ENCODE results near the gene NAT10. TPM values are rescaled to one million over a fixed set of nuclear protein-coding genes. Genes with fewer than 3 reads are reported as not detected.

NAT10 gene
- total RNA-seq, 1 experiment from 2014 or later = 91.4 TPM

GRCh38 chr11:34120651-34121050 is 15.2 kb downstream of the NAT10 start:
- no peaks in the 10 kb centered on the region for H3K9me3 Mint-ChIP-seq (ENCODE audit: unreplicated experiment)
- Histone ChIP-seq H3K9me3 (no peaks in the 10 kb centered on the region), H3K27me3 (replicated peaks; ENCODE audit: control insufficient read depth, insufficient read depth, low read length) (no peaks in the 10 kb centered on the region), H3K36me3 (ENCODE audit: control insufficient read depth, insufficient read depth, low read length) (peaks cover 4% of the 10 kb centered on the region), H3K4me3 (ENCODE audit: low read depth, low read length) (no peak overlapping the region), H3K4me1 (no peaks in the 10 kb centered on the region)
- intact Hi-C loops (cut with micrococcal nuclease; ENCODE audit: unreplicated experiment) = no loop called here
- POLR2A ChIA-PET = no interaction called here
- DNase-seq = no peak
- TF ChIP-seq CTCF (IDR thresholded peaks at IDR 0.05; ENCODE audit: insufficient read depth in 1 of 2, low read depth in 1 of 2, low read length in 1 of 2, severe bottlenecking in 1 of 2, unreplicated experiment in 1 of 2) = no peak
- H3K4me3 Mint-ChIP-seq (ENCODE audit: unreplicated experiment) = no peak overlapping the region
- CTCF ChIA-PET = no interaction called here
- no peaks in the 10 kb centered on the region for H3K4me1 Mint-ChIP-seq (ENCODE audit: low read depth, unreplicated experiment)
- no peak overlapping the region for H3K27ac Mint-ChIP-seq (ENCODE audit: unreplicated experiment)
- H3K27me3 Mint-ChIP-seq (ENCODE audit: insufficient read depth, unreplicated experiment) = no peaks in the 10 kb centered on the region
- peaks cover 94% of the 10 kb centered on the region for H3K36me3 Mint-ChIP-seq (ENCODE audit: insufficient read depth, unreplicated experiment)
- no TSS peak for BruUV-seq (replicated peaks)

- Mint-ChIP-seq H3K27ac (ENCODE audit: unreplicated experiment) (no peak overlapping the region), H3K4me1 (ENCODE audit: low read depth, unreplicated experiment) (no peaks in the 10 kb centered on the region), H3K4me3 (ENCODE audit: unreplicated experiment) (no peak overlapping the region), H3K36me3 (ENCODE audit: insufficient read depth, unreplicated experiment) (peaks cover 92% of the 10 kb centered on the region), H3K9me3 (ENCODE audit: unreplicated experiment) (no peaks in the 10 kb centered on the region), H3K27me3 (ENCODE audit: insufficient read depth, unreplicated experiment) (no peaks in the 10 kb centered on the region)
- ChIA-PET CTCF (no interaction called here), POLR2A (no interaction called here)
- no peak for TF ChIP-seq CTCF (IDR thresholded peaks at IDR 0.05; ENCODE audit: insufficient read depth in 1 of 2, low read depth in 1 of 2, low read length in 1 of 2, severe bottlenecking in 1 of 2, unreplicated experiment in 1 of 2)
- Histone ChIP-seq H3K27me3 (replicated peaks; ENCODE audit: control insufficient read depth, insufficient read depth, low read length) (no peaks in the 10 kb centered on the region), H3K9me3 (no peaks in the 10 kb centered on the region), H3K4me1 (no peaks in the 10 kb centered on the region), H3K36me3 (ENCODE audit: control insufficient read depth, insufficient read depth, low read length) (no peaks in the 10 kb centered on the region; the same call in none of the 2 replicates), H3K4me3 (ENCODE audit: low read depth, low read length) (no peak overlapping the region)
- DNase-seq = no peak
- no TSS peak for BruUV-seq (replicated peaks)
- intact Hi-C loops (cut with micrococcal nuclease; ENCODE audit: unreplicated experiment) = no loop called here
Measured at GRCh38 chr11:34124885-34125668, 19.6 kb downstream of the NAT10 start.

- no peak for TF ChIP-seq CTCF (IDR thresholded peaks at IDR 0.05; ENCODE audit: insufficient read depth in 1 of 2, low read depth in 1 of 2, low read length in 1 of 2, severe bottlenecking in 1 of 2, unreplicated experiment in 1 of 2)
- H3K27me3 ChIP-seq (replicated peaks; ENCODE audit: control insufficient read depth, insufficient read depth, low read length) = no peaks in the 10 kb centered on the region
- BruUV-seq (replicated peaks) = no TSS peak
- Mint-ChIP-seq H3K9me3 (ENCODE audit: unreplicated experiment) (no peaks in the 10 kb centered on the region), H3K27ac (ENCODE audit: unreplicated experiment) (no peak overlapping the region), H3K36me3 (ENCODE audit: insufficient read depth, unreplicated experiment) (peaks cover 89% of the 10 kb centered on the region), H3K27me3 (ENCODE audit: insufficient read depth, unreplicated experiment) (no peaks in the 10 kb centered on the region), H3K4me1 (ENCODE audit: low read depth, unreplicated experiment) (no peaks in the 10 kb centered on the region), H3K4me3 (ENCODE audit: unreplicated experiment) (no peak overlapping the region)
- H3K9me3 ChIP-seq = no peaks in the 10 kb centered on the region
- no peaks in the 10 kb centered on the region; the same call in none of the 2 replicates for H3K36me3 ChIP-seq (ENCODE audit: control insufficient read depth, insufficient read depth, low read length)
- DNase-seq = no peak
- H3K4me1 ChIP-seq = no peaks in the 10 kb centered on the region
- ChIA-PET CTCF (no interaction called here), POLR2A (no interaction called here)
- intact Hi-C loops (cut with micrococcal nuclease; ENCODE audit: unreplicated experiment) = no loop called here
- H3K4me3 ChIP-seq (ENCODE audit: low read depth, low read length) = no peak overlapping the region
Measured at GRCh38 chr11:34126959-34127848, 21.8 kb downstream of the NAT10 start.

Measured in Caco-2 (cell line).